ENCODE measurements around the gene VASN.
"Not testable (repeated sequence)": the region's sequence is repeated elsewhere in the genome, so short reads cannot be mapped to it uniquely, and the experiment has no call there.

The VASN gene

GRCh38 chr16:4371357-4372000 lies at the start of gene VASN:
TSS of gene VASN (plus strand) at chr16:4371848. CDS start at chr16:4380878, 9,030 bp downstream.
- peak; percentile 89 for DNase-seq (ENCODE audit: low spot score)

GRCh38 chr16:4322121-4323052 lies 49.3 kb upstream of the VASN start:
- no peak for DNase-seq (ENCODE audit: low spot score)

GRCh38 chr16:4323071-4323844 lies 48.4 kb upstream of the VASN start:
- no peak for DNase-seq (ENCODE audit: low spot score)

- no peak for DNase-seq (ENCODE audit: low spot score)
Observed at GRCh38 chr16:4323845-4324488, 47.7 kb upstream of the VASN start.

- DNase-seq (ENCODE audit: low spot score): no peak
Observed at GRCh38 chr16:4324492-4325252, 47.0 kb upstream of the VASN start.

GRCh38 chr16:4325253-4325758 lies 46.3 kb upstream of the VASN start:
- DNase-seq (ENCODE audit: low spot score): no peak

- DNase-seq (ENCODE audit: low spot score): no peak
Observed at GRCh38 chr16:4327386-4328045, 44.1 kb upstream of the VASN start.

- DNase-seq (ENCODE audit: low spot score): peak; percentile 54
Observed at GRCh38 chr16:4328046-4328781, 43.4 kb upstream of the VASN start.

GRCh38 chr16:4328782-4329775 lies 42.6 kb upstream of the VASN start:
- no peak for DNase-seq (ENCODE audit: low spot score)

- DNase-seq (ENCODE audit: low spot score): peak; percentile 80
Observed at GRCh38 chr16:4330277-4330874, 41.3 kb upstream of the VASN start.

GRCh38 chr16:4332083-4332482 lies 39.6 kb upstream of the VASN start:
- DNase-seq (ENCODE audit: low spot score): no peak

GRCh38 chr16:4332623-4333307 lies 38.9 kb upstream of the VASN start:
- DNase-seq (ENCODE audit: low spot score): no peak

GRCh38 chr16:4333308-4333638 lies 38.4 kb upstream of the VASN start:
- DNase-seq (ENCODE audit: low spot score): no peak

- DNase-seq (ENCODE audit: low spot score): not testable (repeated sequence)
Observed at GRCh38 chr16:4333714-4334113, 37.9 kb upstream of the VASN start.

GRCh38 chr16:4334724-4335495 lies 36.7 kb upstream of the VASN start:
- no peak for DNase-seq (ENCODE audit: low spot score)

GRCh38 chr16:4336701-4337539 lies 34.7 kb upstream of the VASN start:
- no peak for DNase-seq (ENCODE audit: low spot score)

All from germinal center (tissue), 1 donor.